Uterine smooth muscle cell (primary cell): ENCODE results near the gene RPAIN. TPM values are rescaled to one million over a fixed set of nuclear protein-coding genes. Genes with fewer than 3 reads are reported as not detected.

Experiments used
- total RNA-seq: library from RNA; depleted of rRNA; stranded (reverse); fragments of >200 nt; gene quantifications from 2 replicates; pipeline ENCODE4 v1.2.3, GENCODE V29; 2014

The RPAIN gene, protein sequence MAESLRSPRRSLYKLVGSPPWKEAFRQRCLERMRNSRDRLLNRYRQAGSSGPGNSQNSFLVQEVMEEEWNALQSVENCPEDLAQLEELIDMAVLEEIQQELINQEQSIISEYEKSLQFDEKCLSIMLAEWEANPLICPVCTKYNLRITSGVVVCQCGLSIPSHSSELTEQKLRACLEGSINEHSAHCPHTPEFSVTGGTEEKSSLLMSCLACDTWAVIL
- total RNA-seq, result 48.6 and 54.7 TPM in 2 replicates

GRCh38 chr17:5419959-5420653 is at the start of gene RPAIN:
Gene RPAIN, plus strand, starts transcription at chr17:5420182. Its CDS starts 29 bp downstream, at chr17:5420211.

DNA sequence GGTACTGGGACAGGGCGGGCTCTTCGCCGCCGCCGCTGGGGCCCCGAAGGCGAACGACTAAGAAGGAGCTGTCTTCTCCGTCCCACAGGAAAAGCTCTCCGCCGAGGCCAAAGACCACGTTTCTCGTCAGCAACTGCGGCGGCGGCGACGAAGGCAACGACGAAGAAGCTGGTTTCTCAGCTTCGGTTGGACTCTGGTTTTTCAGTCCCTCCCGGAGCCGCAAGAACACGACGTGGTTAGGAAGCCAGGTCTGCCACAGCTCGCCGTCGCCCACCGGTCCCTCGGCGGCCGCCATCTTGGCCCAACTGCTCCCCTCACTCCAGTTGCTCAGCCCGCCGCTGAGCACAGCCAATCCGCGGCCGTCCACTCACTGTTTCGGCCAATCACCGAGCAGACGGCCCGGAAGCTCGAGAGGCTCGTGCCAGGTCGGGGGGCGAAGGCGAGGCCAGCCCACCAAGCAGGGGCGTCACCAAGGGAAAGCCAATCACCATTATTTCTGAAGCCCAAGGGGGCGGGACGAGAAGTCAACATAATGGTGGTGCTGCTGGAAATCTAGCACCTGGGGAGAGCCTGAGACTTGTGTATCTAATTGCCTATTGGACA is 525 bp upstream of the RPAIN start, which contains the start of gene NUP88:
Gene NUP88, minus strand, starts transcription at position 307 of the 603 bp plus-strand sequence. Its CDS starts 12 bp downstream, at position 295.

DNA sequence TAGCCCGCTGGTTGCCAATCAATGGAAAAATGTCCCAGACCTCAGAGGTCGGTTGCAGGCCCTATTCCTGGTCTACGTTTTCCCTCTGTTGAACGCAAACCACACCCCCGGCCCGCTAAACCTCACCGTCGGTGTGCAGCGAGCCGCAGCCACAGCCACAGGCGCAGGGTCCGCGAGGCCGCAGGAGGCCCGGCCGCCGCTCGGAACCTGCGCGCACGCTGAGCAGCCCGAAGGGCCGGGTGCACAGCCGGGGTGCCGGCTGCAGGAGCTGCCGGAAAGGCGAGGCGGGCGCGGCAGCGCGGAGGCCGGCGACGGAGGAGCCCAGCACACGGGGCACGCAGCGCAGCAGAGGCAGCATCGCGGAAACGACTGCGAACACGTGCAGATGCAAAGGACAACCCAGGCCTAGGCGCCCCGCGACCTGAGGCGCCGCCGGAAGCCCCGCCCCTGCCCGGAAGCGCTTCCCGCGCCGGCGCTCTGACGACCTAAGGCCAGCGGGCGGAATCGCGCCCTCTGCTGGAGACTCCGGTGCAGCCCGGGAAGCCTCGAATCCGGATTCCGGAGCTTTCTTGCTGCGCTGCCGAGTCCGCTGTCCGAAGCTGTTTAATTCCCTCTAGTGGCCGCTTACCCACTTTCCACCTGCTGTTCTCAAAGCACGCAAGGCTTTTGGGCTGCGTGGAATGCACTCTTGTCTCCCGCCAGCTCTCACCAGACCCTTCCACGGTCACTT is 18.9 kb downstream of the RPAIN start, which contains the start of gene C1QBP:
Gene C1QBP, minus strand, starts transcription at position 440 of the 730 bp plus-strand sequence. Its CDS starts 82 bp downstream, at position 358.

Other genes starting within 250 kb of the RPAIN start
- gene ZNF594, start 228.3 kb upstream of the RPAIN start, total RNA-seq, result 9.7 and 11.2 TPM in 2 replicates
- gene SCIMP, start 185.3 kb upstream of the RPAIN start, total RNA-seq, result not detected in 2 replicates
- 77.2 and 90.4 TPM in 2 replicates for gene RABEP1, start 137.9 kb upstream of the RPAIN start, total RNA-seq
- gene NUP88, start 520 bp upstream of the RPAIN start, total RNA-seq, result 96.6 and 184 TPM in 2 replicates
- 203 and 352 TPM in 2 replicates for gene C1QBP, start 19.0 kb downstream of the RPAIN start, total RNA-seq
- gene DHX33, start 48.8 kb downstream of the RPAIN start, total RNA-seq, result 11.5 and 14.1 TPM in 2 replicates
- 34.0 and 40.7 TPM in 2 replicates for gene DERL2, start 66.0 kb downstream of the RPAIN start, total RNA-seq
- 23.1 and 24.0 TPM in 2 replicates for gene MIS12, start 66.4 kb downstream of the RPAIN start, total RNA-seq
- gene NLRP1, start 164.3 kb downstream of the RPAIN start, total RNA-seq, result 21.5 and 38.1 TPM in 2 replicates